H1 (cell line): ENCODE results near the gene TPSD1. TPM values are rescaled to one million over a fixed set of nuclear protein-coding genes. Genes with fewer than 3 reads are reported as not detected.

Experiments used
- ASH2L ChIP-seq: fragments of 200-600, 300-600 bp; sonication (generic); IDR thresholded peaks from one replicate; pipeline ENCODE4 v1.7.1; 2017; ENCODE audit warnings: low read length
- ATF2 ChIP-seq: IDR thresholded peaks from 2 replicates; pipeline ENCODE4 v1.6.1; 2012; ENCODE audit warnings: low read length, inconsistent platforms
- BCL11A ChIP-seq, 2 experiments: IDR thresholded peaks; one replicate each; pipeline ENCODE4 v1.6.1; 2011; ENCODE audit warnings: low read depth in 2 of 2, low read length in 2 of 2, mild to moderate bottlenecking in 2 of 2
- CHD7 ChIP-seq: fragments of 300-600 bp; sonication (generic); IDR thresholded peaks from 2 replicates; pipeline ENCODE4 v1.7.1; 2012; ENCODE audit warnings: low read length, moderate library complexity, mild to moderate bottlenecking, inconsistent platforms; ENCODE audit not compliant: insufficient replicate concordance
- E2F6 ChIP-seq: IDR thresholded peaks from 2 replicates; pipeline ENCODE4 v1.6.1; 2012; ENCODE audit warnings: inconsistent platforms
- GTF2F1 ChIP-seq: IDR thresholded peaks from 2 replicates; pipeline ENCODE4 v1.6.1; 2012; ENCODE audit warnings: low read depth, low read length, improper control_type of control experiment, borderline replicate concordance
- POU5F1 ChIP-seq: IDR thresholded peaks from 2 replicates; pipeline ENCODE4 v1.6.1; 2011; ENCODE audit warnings: low read depth, mild to moderate bottlenecking, low read length, moderate library complexity
- polyA plus RNA-seq, 7 experiments: library from polyadenylated mRNA; depleted of rRNA in 3 of 7; stranded (reverse) in 5 of 7; unstranded in 2 of 7; fragments of >200 nt in 5 of 7; fragments of 200-250 nt in 2 of 7; gene quantifications; 1 replicate in 5 of 7; 2 replicates in 1 of 7; 4 replicates in 1 of 7; pipeline versions ENCODE4 v1.2.1 to v1.2.3, GENCODE V29; 2011 to 2013; ENCODE audit warnings: missing spikeins in 2 of 7, mixed read lengths in 2 of 7
- total RNA-seq: library from RNA; stranded (reverse); fragmentation: NEBNext Ultra II Directional; extraction: Animal tissue kit (Norgen Biotek cat#: 25700); gene quantifications from 2 replicates; pipeline ENCODE4 v1.2.1, GENCODE V29; 2021

The TPSD1 gene
- total and polyA plus RNA-seq, 2 of the 8 experiments (the other 6 are each of a cell fraction or from before 2014, with no cell fraction given) = 0.26 TPM; not detected in 1

GRCh38 chr16:1279081-1279944, 23.4 kb downstream of the TPSD1 start (continued):
- TF ChIP-seq CHD7 = no peak
- TF ChIP-seq E2F6 = no peak
- no peak for TF ChIP-seq POU5F1
- TF ChIP-seq BCL11A (IDR thresholded peaks at IDR 0.05; ENCODE audit: low read depth in 2 of 2, low read length in 2 of 2) = no peak
- TF ChIP-seq GTF2F1 = no peak
- TF ChIP-seq ATF2 = no peak
- no peak for TF ChIP-seq ASH2L
